HG03460 (cell line): ENCODE measurements around the gene NEK10.

Source experiments
- ATAC-seq: cut with Tn5 transposase; IDR thresholded peaks from one replicate; pipeline ENCODE4 v1.9.1; 2021; ENCODE audit not compliant: unreplicated experiment

Gene NEK10

GRCh38 chr3:27193056-27193455, 176.1 kb downstream of the NEK10 start:
- no peak for ATAC-seq

GRCh38 chr3:27186013-27186412, 183.2 kb downstream of the NEK10 start:
- ATAC-seq, result no peak

GRCh38 chr3:27185231-27185989, 183.8 kb downstream of the NEK10 start:
- no peak for ATAC-seq

- ATAC-seq, result no peak
Observed at GRCh38 chr3:27184261-27184660, 184.9 kb downstream of the NEK10 start.

- ATAC-seq, result no peak
Observed at GRCh38 chr3:27176256-27176655, 192.9 kb downstream of the NEK10 start.

- ATAC-seq, result no peak
Observed at GRCh38 chr3:27174530-27174929, 194.7 kb downstream of the NEK10 start.

- peak; percentile 91 for ATAC-seq
Observed at GRCh38 chr3:27171113-27171512, 198.1 kb downstream of the NEK10 start.

GRCh38 chr3:27166888-27167287, 202.3 kb downstream of the NEK10 start:
- no peak for ATAC-seq

GRCh38 chr3:27165321-27165721, 203.9 kb downstream of the NEK10 start:
- no peak for ATAC-seq

- ATAC-seq, result no peak
Observed at GRCh38 chr3:27160779-27161287, 208.3 kb downstream of the NEK10 start.

- no peak for ATAC-seq
Observed at GRCh38 chr3:27160146-27160545, 209.0 kb downstream of the NEK10 start.

GRCh38 chr3:27147215-27147614, 222.0 kb downstream of the NEK10 start:
- ATAC-seq, result no peak

- ATAC-seq, result no peak
Observed at GRCh38 chr3:27146786-27147185, 222.4 kb downstream of the NEK10 start.

GRCh38 chr3:27145719-27146118, 223.5 kb downstream of the NEK10 start:
- ATAC-seq, result no peak

- ATAC-seq, result no peak
Observed at GRCh38 chr3:27141668-27142067, 227.5 kb downstream of the NEK10 start.

GRCh38 chr3:27138562-27138961, 230.6 kb downstream of the NEK10 start:
- no peak for ATAC-seq

GRCh38 chr3:27138005-27138404, 231.2 kb downstream of the NEK10 start:
- ATAC-seq, result no peak

- peak; percentile 95 for ATAC-seq
Observed at GRCh38 chr3:27134171-27134796, 234.9 kb downstream of the NEK10 start.

GRCh38 chr3:27133060-27133459, 236.1 kb downstream of the NEK10 start:
- no peak for ATAC-seq

- ATAC-seq, result no peak
Observed at GRCh38 chr3:27130796-27131195, 238.4 kb downstream of the NEK10 start.

- no peak for ATAC-seq
Observed at GRCh38 chr3:27127879-27128278, 241.3 kb downstream of the NEK10 start.

- no peak for ATAC-seq
Observed at GRCh38 chr3:27127195-27127594, 242.0 kb downstream of the NEK10 start.
